ENCODE results near the gene RABGAP1. TPM values are rescaled to one million over a fixed set of nuclear protein-coding genes. Genes with fewer than 3 reads are reported as not detected.
A peak's percentile ranks its signal among the peaks of the same experiment; 100 is the strongest.

The RABGAP1 gene
- total RNA-seq, 2 donors from 2014 or later: 41.9 to 49.7 TPM

DNA sequence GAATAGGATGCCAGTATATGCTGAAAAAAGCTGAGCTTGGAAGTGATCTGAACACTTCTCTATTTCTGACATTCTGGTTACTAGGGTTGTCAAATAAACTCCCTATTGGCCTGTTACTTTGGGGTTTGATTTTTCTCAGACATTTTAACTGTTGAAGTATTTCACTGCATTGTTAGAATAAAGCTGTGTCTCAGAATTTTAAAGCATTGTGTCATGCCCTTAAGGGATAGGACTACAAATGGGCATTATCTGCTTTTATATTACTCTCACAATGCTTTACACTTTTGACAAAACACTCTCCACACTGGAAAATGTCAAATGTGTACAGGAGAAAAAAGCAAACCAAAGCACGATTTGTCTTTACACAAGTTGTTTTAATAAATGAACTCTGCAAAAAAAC is 75.8 kb downstream of the RABGAP1 start:
- no peaks in the 10 kb centered on the region for H3K9me3 Mint-ChIP-seq
- Histone ChIP-seq H3K27me3 (ENCODE audit: control insufficient read depth, insufficient read depth, low read length, poor library complexity, severe bottlenecking) (no peaks in the 10 kb centered on the region), H3K4me3 (ENCODE audit: low read length) (no peak overlapping the region), H3K9me3 (ENCODE audit: control insufficient read depth, low read length) (no peaks in the 10 kb centered on the region), H3K9ac (ENCODE audit: extremely low read depth, low read length, poor library complexity, severe bottlenecking) (no peak overlapping the region), H3K27ac (ENCODE audit: low read depth, low read length) (no peak overlapping the region), H3K4me1 (ENCODE audit: control insufficient read depth, insufficient read depth, low read length) (no peaks in the 10 kb centered on the region), H3K36me3 (ENCODE audit: control insufficient read depth, insufficient read depth, low read length) (peaks cover 81% of the 10 kb centered on the region)
- TF ChIP-seq, protein P1, sequence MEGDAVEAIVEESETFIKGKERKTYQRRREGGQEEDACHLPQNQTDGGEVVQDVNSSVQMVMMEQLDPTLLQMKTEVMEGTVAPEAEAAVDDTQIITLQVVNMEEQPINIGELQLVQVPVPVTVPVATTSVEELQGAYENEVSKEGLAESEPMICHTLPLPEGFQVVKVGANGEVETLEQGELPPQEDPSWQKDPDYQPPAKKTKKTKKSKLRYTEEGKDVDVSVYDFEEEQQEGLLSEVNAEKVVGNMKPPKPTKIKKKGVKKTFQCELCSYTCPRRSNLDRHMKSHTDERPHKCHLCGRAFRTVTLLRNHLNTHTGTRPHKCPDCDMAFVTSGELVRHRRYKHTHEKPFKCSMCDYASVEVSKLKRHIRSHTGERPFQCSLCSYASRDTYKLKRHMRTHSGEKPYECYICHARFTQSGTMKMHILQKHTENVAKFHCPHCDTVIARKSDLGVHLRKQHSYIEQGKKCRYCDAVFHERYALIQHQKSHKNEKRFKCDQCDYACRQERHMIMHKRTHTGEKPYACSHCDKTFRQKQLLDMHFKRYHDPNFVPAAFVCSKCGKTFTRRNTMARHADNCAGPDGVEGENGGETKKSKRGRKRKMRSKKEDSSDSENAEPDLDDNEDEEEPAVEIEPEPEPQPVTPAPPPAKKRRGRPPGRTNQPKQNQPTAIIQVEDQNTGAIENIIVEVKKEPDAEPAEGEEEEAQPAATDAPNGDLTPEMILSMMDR (conservative IDR thresholded peaks at IDR 0.05): no peak
- H3K4me3 Mint-ChIP-seq: no peak overlapping the region
- WGBS, 2 experiments (ENCODE audit: insufficient coverage in 1 of 2, insufficient read length in 1 of 2): 94% methylated on average over 1 of the region's 1 CpG; no CpG with 5 or more reads in 1 of the 2 experiments
- H3K4me1 Mint-ChIP-seq: peaks cover 3% of the 10 kb centered on the region
- no peak for DNase-seq
- no peak overlapping the region for H3K27ac Mint-ChIP-seq
- H3K36me3 Mint-ChIP-seq (ENCODE audit: low read depth): peaks cover 68% of the 10 kb centered on the region
- no peaks in the 10 kb centered on the region for H3K27me3 Mint-ChIP-seq (ENCODE audit: insufficient read depth)

DNA sequence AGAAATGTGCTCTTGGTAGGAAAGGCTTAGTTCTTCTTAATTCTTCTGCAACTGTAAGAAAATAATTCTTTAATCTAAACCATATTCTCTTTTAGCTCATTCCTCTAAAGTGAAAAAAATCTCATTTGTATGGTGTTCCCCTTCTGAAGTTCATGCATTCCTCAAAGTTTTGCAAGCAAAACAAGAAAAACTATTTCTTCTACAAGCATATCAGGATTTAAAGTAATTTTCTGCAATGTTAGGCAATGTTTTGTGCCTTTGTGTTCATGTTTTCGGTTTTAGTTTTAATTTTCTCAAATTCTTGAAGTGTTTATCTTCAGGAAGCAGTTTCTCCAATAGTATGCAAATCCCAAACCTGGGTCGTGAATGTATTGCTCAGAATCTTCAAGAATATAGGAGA is 80.0 kb downstream of the RABGAP1 start:
- no peaks in the 10 kb centered on the region for H3K27me3 ChIP-seq (ENCODE audit: control insufficient read depth, insufficient read depth, low read length, poor library complexity, severe bottlenecking)
- peaks cover 66% of the 10 kb centered on the region for H3K36me3 ChIP-seq (ENCODE audit: control insufficient read depth, insufficient read depth, low read length)

DNA sequence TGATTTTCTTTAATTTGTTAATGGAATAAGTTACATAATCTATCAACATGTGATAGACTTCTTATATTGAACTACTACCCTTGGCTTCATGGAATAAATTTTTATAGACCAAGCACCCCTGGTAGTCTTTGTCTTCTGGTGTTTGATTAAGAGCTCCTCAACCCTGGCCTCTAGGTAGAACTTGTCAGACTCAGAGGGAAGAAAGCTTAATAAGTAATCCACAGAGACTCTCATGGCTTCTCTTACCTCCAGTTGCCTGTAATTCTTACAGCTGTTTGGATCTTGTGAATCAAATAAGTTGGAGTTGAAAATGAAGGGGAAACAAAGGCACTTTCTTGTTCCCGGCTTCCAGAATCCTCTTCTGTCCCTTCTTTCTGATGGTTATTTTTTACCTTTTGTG is 85.6 kb downstream of the RABGAP1 start:
- WGBS, 2 experiments (ENCODE audit: insufficient coverage in 1 of 2, insufficient read length in 1 of 2): 100% methylated on average over 1 of the region's 1 CpG; no CpG with 5 or more reads in 1 of the 2 experiments
- Histone ChIP-seq H3K27ac (ENCODE audit: low read depth, low read length) (no peak overlapping the region), H3K36me3 (ENCODE audit: control insufficient read depth, insufficient read depth, low read length) (peaks cover 58% of the 10 kb centered on the region), H3K9me3 (ENCODE audit: control insufficient read depth, low read length) (no peaks in the 10 kb centered on the region), H3K4me3 (ENCODE audit: low read length) (peak overlapping the region; percentile 54), H3K4me1 (ENCODE audit: control insufficient read depth, insufficient read depth, low read length) (no peaks in the 10 kb centered on the region), H3K9ac (ENCODE audit: extremely low read depth, low read length, poor library complexity, severe bottlenecking) (no peak overlapping the region), H3K27me3 (ENCODE audit: control insufficient read depth, insufficient read depth, low read length, poor library complexity, severe bottlenecking) (no peaks in the 10 kb centered on the region)
- Mint-ChIP-seq H3K36me3 (ENCODE audit: low read depth) (peaks cover 20% of the 10 kb centered on the region), H3K4me3 (peak overlapping the region; percentile 37), H3K9me3 (no peaks in the 10 kb centered on the region), H3K27ac (peak overlapping the region; percentile 93), H3K4me1 (peaks cover 24% of the 10 kb centered on the region), H3K27me3 (ENCODE audit: insufficient read depth) (no peaks in the 10 kb centered on the region)
- TF ChIP-seq, protein P1 (conservative IDR thresholded peaks at IDR 0.05): no peak
- no peak for DNase-seq

More for the DNA sequence above, 80.0 kb downstream of the RABGAP1 start:
- Histone ChIP-seq H3K4me3 (ENCODE audit: low read length) (no peak overlapping the region), H3K9me3 (ENCODE audit: control insufficient read depth, low read length) (no peaks in the 10 kb centered on the region), H3K9ac (ENCODE audit: extremely low read depth, low read length, poor library complexity, severe bottlenecking) (no peak overlapping the region), H3K27ac (ENCODE audit: low read depth, low read length) (no peak overlapping the region), H3K4me1 (ENCODE audit: control insufficient read depth, insufficient read depth, low read length) (no peaks in the 10 kb centered on the region)
- H3K9me3 Mint-ChIP-seq: no peaks in the 10 kb centered on the region
- H3K4me3 Mint-ChIP-seq: no peak overlapping the region
- no peak for DNase-seq
- H3K4me1 Mint-ChIP-seq: peaks cover 8% of the 10 kb centered on the region
- peaks cover 47% of the 10 kb centered on the region for H3K36me3 Mint-ChIP-seq (ENCODE audit: low read depth)
- no peak overlapping the region for H3K27ac Mint-ChIP-seq
- H3K27me3 Mint-ChIP-seq (ENCODE audit: insufficient read depth): no peaks in the 10 kb centered on the region
- TF ChIP-seq, protein P1 (conservative IDR thresholded peaks at IDR 0.05): no peak
- 85 to 100% methylated on average over 1 to 2 of the region's 2 CpGs for WGBS, 2 experiments (ENCODE audit: insufficient coverage in 1 of 2, insufficient read length in 1 of 2)
